Medulla oblongata (tissue), 1 donor: ENCODE measurements around the gene DUS3L.
A peak's percentile ranks its signal among the peaks of the same experiment; 100 is the strongest.

Experiments
- DNase-seq: peaks from one replicate; pipeline ENCODE4 v3.0.0-alpha.2; 2015; ENCODE audit errors: extremely low spot score

DUS3L gene

GRCh38 chr19:5821521-5822180 lies 30.7 kb upstream of the DUS3L start:
- DNase-seq = no peak

- DNase-seq = no peak
Measured at GRCh38 chr19:5820785-5821184, 29.8 kb upstream of the DUS3L start.

GRCh38 chr19:5818594-5818993 lies 27.6 kb upstream of the DUS3L start:
- DNase-seq = no peak

GRCh38 chr19:5817218-5817617 lies 26.3 kb upstream of the DUS3L start:
- DNase-seq = no peak

- no peak for DNase-seq
Measured at GRCh38 chr19:5814852-5815246, 23.9 kb upstream of the DUS3L start.

- DNase-seq = no peak
Measured at GRCh38 chr19:5814123-5814851, 23.3 kb upstream of the DUS3L start.

GRCh38 chr19:5811117-5811516 lies 20.2 kb upstream of the DUS3L start:
- DNase-seq = no peak

GRCh38 chr19:5809469-5809868 lies 18.5 kb upstream of the DUS3L start:
- DNase-seq = no peak

GRCh38 chr19:5809053-5809452 lies 18.1 kb upstream of the DUS3L start:
- no peak for DNase-seq

- no peak for DNase-seq
Measured at GRCh38 chr19:5808120-5808816, 17.3 kb upstream of the DUS3L start.

GRCh38 chr19:5806905-5807304 lies 15.9 kb upstream of the DUS3L start:
- DNase-seq = no peak

GRCh38 chr19:5806133-5806489 lies 15.1 kb upstream of the DUS3L start:
- DNase-seq = no peak

GRCh38 chr19:5805462-5806132 lies 14.6 kb upstream of the DUS3L start:
- peak; percentile 15 for DNase-seq

GRCh38 chr19:5804516-5805461 lies 13.8 kb upstream of the DUS3L start, which contains the start of gene NRTN:
TSS of gene NRTN (plus strand) at chr19:5805067. CDS start at chr19:5824166, 19,099 bp downstream.
- no peak for DNase-seq

GRCh38 chr19:5803752-5804515 lies 13.0 kb upstream of the DUS3L start:
- peak; percentile 64 for DNase-seq

- no peak for DNase-seq
Measured at GRCh38 chr19:5803441-5803751, 12.4 kb upstream of the DUS3L start.

- no peak for DNase-seq
Measured at GRCh38 chr19:5801796-5802619, 11.0 kb upstream of the DUS3L start.

GRCh38 chr19:5800361-5801270 lies 9.7 kb upstream of the DUS3L start:
- DNase-seq = no peak
